ENCODE data around the gene INHBE. TPM values are rescaled to one million over a fixed set of nuclear protein-coding genes. Genes with fewer than 3 reads are reported as not detected.
A peak's percentile ranks its signal among the peaks of the same experiment; 100 is the strongest.

Gene INHBE
- total RNA-seq, 1 experiment from 2014 or later, result 10.1 TPM

- no peak overlapping the region for H3K56ac ChIP-seq (ENCODE audit: insufficient read length, low read depth, low read length)
- no peaks in the 10 kb centered on the region for H3K79me2 ChIP-seq (ENCODE audit: insufficient read depth, low read length)
- no peak overlapping the region for H2BK15ac ChIP-seq (ENCODE audit: low read depth, low read length)
- H3K9me3 ChIP-seq (ENCODE audit: control insufficient read depth, low read depth, low read length), result no peaks in the 10 kb centered on the region
- H3K9ac ChIP-seq (ENCODE audit: extremely low read depth, insufficient read length, low read length), result peak overlapping the region; percentile 42
- WGBS (ENCODE audit: extremely low coverage, insufficient read length, low lambda C conversion rate), result no CpG with 5 or more reads among the region's 32 CpGs
- peak; percentile 97 for DNase-seq
- H2BK20ac ChIP-seq (ENCODE audit: low read depth, low read length, poor library complexity, severe bottlenecking), result no peak overlapping the region
- peak overlapping the region; percentile 82 for H3K18ac ChIP-seq (ENCODE audit: insufficient read length, low read depth, low read length)
- no peak overlapping the region for H4K5ac ChIP-seq (ENCODE audit: insufficient read length, low read depth, low read length)
- H2AFZ ChIP-seq (ENCODE audit: low read length), result no peak overlapping the region
- no peaks in the 10 kb centered on the region for H3K4me1 ChIP-seq (ENCODE audit: insufficient read depth, low read length)
- Mint-ChIP-seq H3K4me1 (peaks cover 27 to 31% of the 10 kb centered on the region in 2 experiments), H3K36me3 (ENCODE audit: insufficient read depth in 1 of 3, low read depth in 3 of 3) (peaks cover 0 to 21% (median 14%) of the 10 kb centered on the region in 3 experiments; a peak in 6 of 7 replicates), H3K27ac (peak overlapping the region; percentile 99 to 100 (median 100)), H3K27me3 (ENCODE audit: low read depth) (peaks cover 32% of the 10 kb centered on the region), H3K4me3 (peak overlapping the region; percentile 91 to 99), H3K9me3 (no peaks in the 10 kb centered on the region)
- H4K20me1 ChIP-seq (ENCODE audit: control insufficient read depth, insufficient read depth, insufficient read length), result no peaks in the 10 kb centered on the region
- no peaks in the 10 kb centered on the region for H3K27me3 ChIP-seq (ENCODE audit: insufficient read depth, low read length)
- no peak overlapping the region for H3K23ac ChIP-seq (ENCODE audit: insufficient read length, low read depth, low read length)
- peak overlapping the region; percentile 13 for H3K27ac ChIP-seq (ENCODE audit: insufficient read length, low read depth, low read length)
- no peak overlapping the region for H4K8ac ChIP-seq (replicated peaks; ENCODE audit: insufficient read length, low read depth, low read length)
- no peaks in the 10 kb centered on the region for H3K79me1 ChIP-seq (ENCODE audit: insufficient read depth, low read depth, low read length, poor library complexity, severe bottlenecking)
- peak overlapping the region; percentile 76; the same call in 1 of the 2 replicates for H3K14ac ChIP-seq (ENCODE audit: insufficient read depth, low read length)
- TF ChIP-seq CTCF (conservative IDR thresholded peaks at IDR 0.05), result no peak
- H3T11ph ChIP-seq (ENCODE audit: low read length), result no peak overlapping the region
- no peak overlapping the region for H2BK120ac ChIP-seq (ENCODE audit: low read depth, low read length, poor library complexity, severe bottlenecking)
- peak overlapping the region; percentile 63 for H3K4me2 ChIP-seq (ENCODE audit: insufficient read depth, insufficient read length, low read length)
- H3K4ac ChIP-seq (ENCODE audit: low read depth, low read length), result no peak overlapping the region
- H2AK5ac ChIP-seq (ENCODE audit: insufficient read length, low read length), result no peak overlapping the region
- no peak overlapping the region for H2BK12ac ChIP-seq (ENCODE audit: insufficient read length, low read depth, low read length)
- H2BK5ac ChIP-seq (ENCODE audit: insufficient read length, low read length), result no peak overlapping the region
- no peak overlapping the region for H4K91ac ChIP-seq (ENCODE audit: insufficient read length, low read depth, low read length)
- peaks cover 21% of the 10 kb centered on the region for H3K23me2 ChIP-seq (ENCODE audit: insufficient read length, low read depth, low read length, poor library complexity, severe bottlenecking)
Measured at GRCh38 chr12:57461276-57461916, 6.3 kb downstream of the INHBE start.

Measured in H9 (cell line).